ENCODE results near the gene SYT14. TPM values are rescaled to one million over a fixed set of nuclear protein-coding genes. Genes with fewer than 3 reads are reported as not detected.
"Not testable (repeated sequence)": the region's sequence is repeated elsewhere in the genome, so short reads cannot be mapped to it uniquely, and the experiment has no call there.

The SYT14 gene
- polyA plus RNA-seq, 4 donors: 0.13 TPM; not detected in 2

DNA sequence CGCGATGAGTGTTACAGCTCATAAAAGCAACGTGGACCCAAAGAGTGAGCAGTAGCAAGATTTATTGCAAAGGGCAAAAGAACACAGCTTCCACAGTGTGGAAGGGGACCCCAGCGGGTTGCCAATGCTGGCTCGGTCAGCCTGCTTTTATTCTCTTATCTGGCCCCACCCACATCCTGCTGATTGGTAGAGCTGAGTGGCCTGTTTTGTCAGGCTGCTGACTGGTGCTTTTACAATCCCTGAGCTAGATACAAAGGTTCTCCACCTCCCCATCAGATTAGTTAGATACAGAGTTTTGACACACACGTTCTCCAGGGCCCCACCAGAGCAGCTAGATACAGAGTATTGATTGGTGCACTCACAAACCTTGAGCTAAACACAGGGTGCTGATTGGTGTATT is 39.7 kb upstream of the SYT14 start:
- DNase-seq; H3K9me3 ChIP-seq (ENCODE audit: control insufficient read depth in 2 of 2, insufficient read depth in 1 of 2, low read depth in 1 of 2, low read length in 1 of 2); H3K4me1 ChIP-seq (ENCODE audit: control insufficient read depth in 3 of 3, insufficient read depth in 2 of 3, low read depth in 1 of 3, low read length in 2 of 3); H3K36me3 ChIP-seq (ENCODE audit: control insufficient read depth in 3 of 3, insufficient read depth in 2 of 3, low read depth in 1 of 3, low read length in 3 of 3); H3K4me3 ChIP-seq (ENCODE audit: low read depth in 1 of 3, low read length in 3 of 3); FAIRE-seq; H3K27me3 ChIP-seq (ENCODE audit: control insufficient read depth in 3 of 3, insufficient read depth in 3 of 3, low read length in 3 of 3); H3K27ac ChIP-seq (ENCODE audit: low read depth in 1 of 3, low read length in 2 of 3): not testable (repeated sequence)
- 70 to 78% (median 72%) methylated on average over 6 of the region's 6 CpGs for WGBS, 3 donors

DNA sequence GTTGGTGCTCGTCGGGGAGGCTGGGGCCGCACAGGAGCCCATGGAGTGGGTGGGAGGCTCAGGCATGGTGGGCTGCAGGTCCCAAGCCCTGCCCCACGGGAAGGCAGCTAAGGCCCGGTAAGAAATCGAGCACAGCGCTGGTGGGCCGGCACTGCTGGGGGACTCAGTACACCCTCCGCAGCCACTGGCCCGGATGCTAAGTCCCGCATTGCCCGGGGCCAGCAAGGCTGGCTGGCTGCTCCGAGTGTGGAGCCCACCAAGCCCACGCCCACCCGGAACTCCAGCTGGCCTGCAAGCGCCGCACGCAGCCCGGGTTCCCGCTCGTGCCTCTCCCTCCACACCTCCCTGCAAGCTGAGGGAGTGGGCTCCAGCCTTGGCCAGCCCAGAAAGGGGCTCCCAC is 39.2 kb upstream of the SYT14 start:
- not testable (repeated sequence) for H3K27ac ChIP-seq (ENCODE audit: low read depth in 1 of 3, low read length in 2 of 3); FAIRE-seq; H3K4me1 ChIP-seq (ENCODE audit: control insufficient read depth in 3 of 3, insufficient read depth in 2 of 3, low read depth in 1 of 3, low read length in 2 of 3); DNase-seq; H3K36me3 ChIP-seq (ENCODE audit: control insufficient read depth in 3 of 3, insufficient read depth in 2 of 3, low read depth in 1 of 3, low read length in 3 of 3); H3K9me3 ChIP-seq (ENCODE audit: control insufficient read depth in 2 of 2, insufficient read depth in 1 of 2, low read depth in 1 of 2, low read length in 1 of 2); H3K4me3 ChIP-seq (ENCODE audit: low read depth in 1 of 3, low read length in 3 of 3); H3K27me3 ChIP-seq (ENCODE audit: control insufficient read depth in 3 of 3, insufficient read depth in 3 of 3, low read length in 3 of 3)
- WGBS, 3 donors: 92 to 93% (median 93%) methylated on average over 17 to 21 of the region's 21 CpGs

- WGBS, 3 donors: 45 to 58% (median 56%) methylated on average over 3 of the region's 3 CpGs
- Histone ChIP-seq H3K4me1 (ENCODE audit: control insufficient read depth in 3 of 3, insufficient read depth in 2 of 3, low read depth in 1 of 3, low read length in 2 of 3) (no peaks in the 10 kb centered on the region), H3K27me3 (ENCODE audit: control insufficient read depth in 3 of 3, insufficient read depth in 3 of 3, low read length in 3 of 3) (no peaks in the 10 kb centered on the region), H3K27ac (ENCODE audit: low read depth in 1 of 3, low read length in 2 of 3) (no peak overlapping the region), H3K4me3 (ENCODE audit: low read depth in 1 of 3, low read length in 3 of 3) (no peak overlapping the region), H3K9me3 (ENCODE audit: control insufficient read depth in 2 of 2, insufficient read depth in 1 of 2, low read depth in 1 of 2, low read length in 1 of 2) (no peaks in the 10 kb centered on the region), H3K36me3 (ENCODE audit: control insufficient read depth in 3 of 3, insufficient read depth in 2 of 3, low read depth in 1 of 3, low read length in 3 of 3) (no peaks in the 10 kb centered on the region)
- FAIRE-seq (no peak), DNase-seq (peak in 1 of 2 donors; percentile 17)
These were observed 38.1 kb upstream of the SYT14 start for GRCh38 chr1:209899948-209900347.

GRCh38 chr1:209900734-209901133 is 37.3 kb upstream of the SYT14 start:
- H3K27ac ChIP-seq (ENCODE audit: low read depth in 1 of 3, low read length in 2 of 3): no peak overlapping the region
- FAIRE-seq: no peak
- no peaks in the 10 kb centered on the region for H3K27me3 ChIP-seq (ENCODE audit: control insufficient read depth in 3 of 3, insufficient read depth in 3 of 3, low read length in 3 of 3)
- WGBS, 3 donors: 92 to 98% (median 93%) methylated on average over 1 of the region's 1 CpG
- H3K36me3 ChIP-seq (ENCODE audit: control insufficient read depth in 3 of 3, insufficient read depth in 2 of 3, low read depth in 1 of 3, low read length in 3 of 3): no peaks in the 10 kb centered on the region
- no peaks in the 10 kb centered on the region for H3K9me3 ChIP-seq (ENCODE audit: control insufficient read depth in 2 of 2, insufficient read depth in 1 of 2, low read depth in 1 of 2, low read length in 1 of 2)
- no peak for DNase-seq
- H3K4me1 ChIP-seq (ENCODE audit: control insufficient read depth in 3 of 3, insufficient read depth in 2 of 3, low read depth in 1 of 3, low read length in 2 of 3): no peaks in the 10 kb centered on the region
- H3K4me3 ChIP-seq (ENCODE audit: low read depth in 1 of 3, low read length in 3 of 3): no peak overlapping the region

- DNase-seq (no peak), FAIRE-seq (no peak)
- no peaks in the 10 kb centered on the region for H3K27me3 ChIP-seq (ENCODE audit: control insufficient read depth in 3 of 3, insufficient read depth in 3 of 3, low read length in 3 of 3)
- H3K9me3 ChIP-seq (ENCODE audit: control insufficient read depth in 2 of 2, insufficient read depth in 1 of 2, low read depth in 1 of 2, low read length in 1 of 2): no peaks in the 10 kb centered on the region
- H3K4me1 ChIP-seq (ENCODE audit: control insufficient read depth in 3 of 3, insufficient read depth in 2 of 3, low read depth in 1 of 3, low read length in 2 of 3): no peaks in the 10 kb centered on the region
- H3K4me3 ChIP-seq (ENCODE audit: low read depth in 1 of 3, low read length in 3 of 3): no peak overlapping the region
- H3K27ac ChIP-seq (ENCODE audit: low read depth in 1 of 3, low read length in 2 of 3): no peak overlapping the region
- 91 to 96% (median 94%) methylated on average over 2 of the region's 2 CpGs for WGBS, 3 donors
- no peaks in the 10 kb centered on the region for H3K36me3 ChIP-seq (ENCODE audit: control insufficient read depth in 3 of 3, insufficient read depth in 2 of 3, low read depth in 1 of 3, low read length in 3 of 3)
These were observed 36.8 kb upstream of the SYT14 start for GRCh38 chr1:209901211-209901610.

DNA sequence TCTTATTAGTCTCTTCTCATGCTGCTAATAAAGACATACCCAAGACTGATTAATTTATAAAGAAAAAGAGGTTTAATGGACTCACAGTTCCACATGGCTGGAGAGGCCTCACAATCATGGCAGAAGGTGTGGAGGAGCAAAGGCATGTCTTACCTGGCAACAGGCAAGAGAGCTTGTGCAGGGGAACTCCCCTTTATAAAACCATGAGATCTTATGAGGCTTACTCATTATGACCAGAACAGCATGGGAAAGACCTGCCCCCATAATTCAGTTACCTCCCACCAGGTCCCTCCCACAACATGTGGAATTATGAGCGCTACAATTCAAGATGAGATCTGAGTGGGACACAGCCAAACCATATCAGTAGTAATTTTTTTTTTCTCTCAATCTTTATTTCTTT is 33.2 kb upstream of the SYT14 start:
- not testable (repeated sequence) for H3K36me3 ChIP-seq (ENCODE audit: control insufficient read depth in 3 of 3, insufficient read depth in 2 of 3, low read depth in 1 of 3, low read length in 3 of 3); H3K9me3 ChIP-seq (ENCODE audit: control insufficient read depth in 2 of 2, insufficient read depth in 1 of 2, low read depth in 1 of 2, low read length in 1 of 2); H3K27ac ChIP-seq (ENCODE audit: low read depth in 1 of 3, low read length in 2 of 3); H3K4me1 ChIP-seq (ENCODE audit: control insufficient read depth in 3 of 3, insufficient read depth in 2 of 3, low read depth in 1 of 3, low read length in 2 of 3); H3K4me3 ChIP-seq (ENCODE audit: low read depth in 1 of 3, low read length in 3 of 3); H3K27me3 ChIP-seq (ENCODE audit: control insufficient read depth in 3 of 3, insufficient read depth in 3 of 3, low read length in 3 of 3); DNase-seq; FAIRE-seq
- WGBS, 3 donors: 93 to 100% methylated on average over 1 of the region's 1 CpG; no CpG with 5 or more reads in 1 of the 3 donors

- WGBS, 3 donors: 73 to 86% methylated on average over 3 of the region's 3 CpGs; no CpG with 5 or more reads in 1 of the 3 donors
- no peaks in the 10 kb centered on the region for H3K36me3 ChIP-seq (ENCODE audit: control insufficient read depth in 3 of 3, insufficient read depth in 2 of 3, low read depth in 1 of 3, low read length in 3 of 3)
- H3K4me3 ChIP-seq (ENCODE audit: low read depth in 1 of 3, low read length in 3 of 3): no peak overlapping the region
- FAIRE-seq (no peak), DNase-seq (no peak)
- peaks cover 0 to 3% of the 10 kb centered on the region in 2 donors for H3K9me3 ChIP-seq (ENCODE audit: control insufficient read depth in 2 of 2, insufficient read depth in 1 of 2, low read depth in 1 of 2, low read length in 1 of 2)
- no peaks in the 10 kb centered on the region for H3K4me1 ChIP-seq (ENCODE audit: control insufficient read depth in 3 of 3, insufficient read depth in 2 of 3, low read depth in 1 of 3, low read length in 2 of 3)
- no peak overlapping the region for H3K27ac ChIP-seq (ENCODE audit: low read depth in 1 of 3, low read length in 2 of 3)
- no peaks in the 10 kb centered on the region for H3K27me3 ChIP-seq (ENCODE audit: control insufficient read depth in 3 of 3, insufficient read depth in 3 of 3, low read length in 3 of 3)
These were observed 26.3 kb upstream of the SYT14 start for GRCh38 chr1:209911746-209912145.

DNA sequence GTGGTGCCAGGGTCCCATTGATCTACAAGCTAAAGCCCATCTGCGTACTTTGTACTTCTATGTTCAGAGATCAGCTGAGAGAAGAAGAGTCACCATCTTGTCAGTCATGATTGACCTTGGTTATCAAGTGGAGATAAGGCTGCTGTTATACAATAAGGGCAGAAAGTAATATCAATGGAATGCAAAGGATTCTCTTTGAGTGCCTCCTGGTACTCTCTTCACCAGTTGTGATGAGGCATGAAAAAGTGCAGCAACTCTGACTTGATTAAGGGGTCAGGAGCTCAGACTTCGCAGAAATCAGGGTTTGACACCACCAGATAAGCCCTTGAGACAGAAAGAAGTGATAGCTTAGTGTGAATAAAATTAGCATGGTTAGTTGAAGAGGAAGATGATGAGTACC is 25.7 kb upstream of the SYT14 start:
- Histone ChIP-seq H3K27ac (ENCODE audit: low read depth in 1 of 3, low read length in 2 of 3) (no peak overlapping the region), H3K4me3 (ENCODE audit: low read depth in 1 of 3, low read length in 3 of 3) (no peak overlapping the region), H3K27me3 (ENCODE audit: control insufficient read depth in 3 of 3, insufficient read depth in 3 of 3, low read length in 3 of 3) (no peaks in the 10 kb centered on the region), H3K36me3 (ENCODE audit: control insufficient read depth in 3 of 3, insufficient read depth in 2 of 3, low read depth in 1 of 3, low read length in 3 of 3) (no peaks in the 10 kb centered on the region), H3K9me3 (ENCODE audit: control insufficient read depth in 2 of 2, insufficient read depth in 1 of 2, low read depth in 1 of 2, low read length in 1 of 2) (peaks cover 0 to 3% of the 10 kb centered on the region in 2 donors), H3K4me1 (ENCODE audit: control insufficient read depth in 3 of 3, insufficient read depth in 2 of 3, low read depth in 1 of 3, low read length in 2 of 3) (no peaks in the 10 kb centered on the region)
- 52 to 59% methylated on average over 2 of the region's 2 CpGs; no CpG with 5 or more reads in 1 of the 3 donors for WGBS, 3 donors
- DNase-seq: no peak
- FAIRE-seq: no peak

DNA sequence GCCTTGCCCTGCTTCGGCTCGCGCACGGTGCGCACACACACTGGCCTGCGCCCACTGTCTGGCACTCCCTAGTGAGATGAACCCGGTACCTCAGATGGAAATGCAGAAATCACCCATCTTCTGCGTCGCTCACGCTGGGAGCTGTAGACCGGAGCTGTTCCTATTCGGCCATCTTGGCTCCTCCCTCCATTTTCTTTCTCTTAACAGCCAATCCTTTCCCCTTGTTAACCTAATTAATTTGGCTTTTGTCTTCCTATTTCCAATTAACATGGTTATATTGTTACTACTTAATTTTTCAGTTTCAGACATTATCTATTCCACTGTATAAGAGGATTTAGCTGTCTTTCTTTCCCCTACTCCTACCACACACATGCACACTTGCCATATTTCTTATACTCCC is 18.4 kb upstream of the SYT14 start:
- not testable (repeated sequence) for FAIRE-seq; H3K27ac ChIP-seq (ENCODE audit: low read depth in 1 of 3, low read length in 2 of 3); H3K27me3 ChIP-seq (ENCODE audit: control insufficient read depth in 3 of 3, insufficient read depth in 3 of 3, low read length in 3 of 3); H3K4me1 ChIP-seq (ENCODE audit: control insufficient read depth in 3 of 3, insufficient read depth in 2 of 3, low read depth in 1 of 3, low read length in 2 of 3); H3K36me3 ChIP-seq (ENCODE audit: control insufficient read depth in 3 of 3, insufficient read depth in 2 of 3, low read depth in 1 of 3, low read length in 3 of 3); H3K4me3 ChIP-seq (ENCODE audit: low read depth in 1 of 3, low read length in 3 of 3); H3K9me3 ChIP-seq (ENCODE audit: control insufficient read depth in 2 of 2, insufficient read depth in 1 of 2, low read depth in 1 of 2, low read length in 1 of 2); DNase-seq
- 76 to 87% (median 84%) methylated on average over 5 of the region's 12 CpGs for WGBS, 3 donors

Measured in small intestine (tissue), 7 donors.